ENCODE results near the gene PPP1R13L. TPM values are rescaled to one million over a fixed set of nuclear protein-coding genes. Genes with fewer than 3 reads are reported as not detected.
"Not testable (repeated sequence)": the region's sequence is repeated elsewhere in the genome, so short reads cannot be mapped to it uniquely, and the experiment has no call there.

PPP1R13L gene
- total RNA-seq, 1 donor from 2014 or later = 10.9 TPM

GRCh38 chr19:45431008-45431407 is 26.1 kb upstream of the PPP1R13L start:
- DNase-seq = not testable (repeated sequence)

- DNase-seq = not testable (repeated sequence)
Measured at GRCh38 chr19:45429896-45430295, 25.0 kb upstream of the PPP1R13L start.

- peak; percentile 56 for DNase-seq
Measured at GRCh38 chr19:45428384-45429231, 23.7 kb upstream of the PPP1R13L start.

- peak; percentile 97 for DNase-seq
Measured at GRCh38 chr19:45424191-45425058, 19.6 kb upstream of the PPP1R13L start.

GRCh38 chr19:45423589-45424190 is 18.8 kb upstream of the PPP1R13L start, which contains the start of gene ERCC1:
Gene ERCC1 (minus strand): TSS chr19:45423917. CDS start chr19:45423374, 543 bp downstream.
- DNase-seq = peak; percentile 96

- DNase-seq = no peak
Measured at GRCh38 chr19:45423033-45423588, 18.2 kb upstream of the PPP1R13L start.

- DNase-seq = no peak
Measured at GRCh38 chr19:45421947-45422498, 17.2 kb upstream of the PPP1R13L start.

- no peak for DNase-seq
Measured at GRCh38 chr19:45420871-45421270, 16.0 kb upstream of the PPP1R13L start.

GRCh38 chr19:45420356-45420755 is 15.5 kb upstream of the PPP1R13L start:
- DNase-seq = no peak

GRCh38 chr19:45419895-45420294 is 15.0 kb upstream of the PPP1R13L start:
- no peak for DNase-seq

- no peak for DNase-seq
Measured at GRCh38 chr19:45419396-45419795, 14.5 kb upstream of the PPP1R13L start.

- no peak for DNase-seq
Measured at GRCh38 chr19:45418802-45419201, 13.9 kb upstream of the PPP1R13L start.

- DNase-seq = no peak
Measured at GRCh38 chr19:45417151-45417550, 12.3 kb upstream of the PPP1R13L start.

GRCh38 chr19:45414468-45414867 is 9.6 kb upstream of the PPP1R13L start:
- no peak for DNase-seq

- no peak for DNase-seq
Measured at GRCh38 chr19:45413497-45413896, 8.6 kb upstream of the PPP1R13L start.

GRCh38 chr19:45410330-45410729 is 5.5 kb upstream of the PPP1R13L start:
- not testable (repeated sequence) for DNase-seq

- no peak for DNase-seq
Measured at GRCh38 chr19:45409557-45409920, 4.7 kb upstream of the PPP1R13L start.

GRCh38 chr19:45408830-45409556 is 4.1 kb upstream of the PPP1R13L start:
- DNase-seq = no peak

- DNase-seq = no peak
Measured at GRCh38 chr19:45408121-45408520, 3.3 kb upstream of the PPP1R13L start.

GRCh38 chr19:45407585-45407984 is 2.7 kb upstream of the PPP1R13L start:
- DNase-seq = not testable (repeated sequence)

- no peak for DNase-seq
Measured at GRCh38 chr19:45407091-45407375, 2.2 kb upstream of the PPP1R13L start.

Measured in dermis blood vessel endothelial cell (primary cell).